ENCODE results near the gene CKMT1A.
"Not testable (repeated sequence)": the region's sequence is repeated elsewhere in the genome, so short reads cannot be mapped to it uniquely, and the experiment has no call there.

The CKMT1A gene

GRCh38 chr15:43693148-43694022, at the start of gene CKMT1A:
CKMT1A (plus strand) TSS chr15:43693859; CDS start chr15:43694051, 192 bp downstream.
- not testable (repeated sequence) for FAIRE-seq

- no peak for FAIRE-seq
These were observed 44.8 kb upstream of the CKMT1A start, which contains the start of gene CATSPER2 for GRCh38 chr15:43648649-43649429. CATSPER2 (minus strand) TSS chr15:43648844; CDS start chr15:43648061, 783 bp downstream.

- FAIRE-seq = not testable (repeated sequence)
These were observed 44.2 kb upstream of the CKMT1A start for GRCh38 chr15:43649430-43649926.

DNA sequence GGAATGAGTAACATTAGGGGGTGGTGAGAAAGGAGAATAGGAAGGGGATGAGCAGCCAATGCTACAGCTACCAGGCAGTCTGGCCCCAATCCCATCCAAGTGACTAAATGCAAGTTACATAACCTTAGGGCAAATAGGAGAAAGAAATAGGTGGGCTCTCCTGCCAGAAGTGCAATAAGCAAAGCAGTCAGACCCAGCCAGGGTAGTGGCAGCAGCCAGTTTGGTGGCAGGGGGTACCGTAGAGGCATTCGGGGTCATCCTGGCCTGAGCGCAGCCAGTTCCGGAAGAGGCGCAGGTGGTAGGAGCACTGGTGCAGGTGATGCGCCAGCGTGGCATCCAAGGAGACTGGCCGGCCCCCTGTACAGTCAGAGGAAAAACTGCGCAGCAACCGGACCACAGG, 33.9 kb upstream of the CKMT1A start:
- not testable (repeated sequence) for FAIRE-seq

GRCh38 chr15:43662293-43662692, 31.4 kb upstream of the CKMT1A start:
- not testable (repeated sequence) for FAIRE-seq

GRCh38 chr15:43663333-43663732, 30.3 kb upstream of the CKMT1A start:
- not testable (repeated sequence) for FAIRE-seq

- not testable (repeated sequence) for FAIRE-seq
These were observed 27.5 kb upstream of the CKMT1A start for GRCh38 chr15:43666177-43666576.

DNA sequence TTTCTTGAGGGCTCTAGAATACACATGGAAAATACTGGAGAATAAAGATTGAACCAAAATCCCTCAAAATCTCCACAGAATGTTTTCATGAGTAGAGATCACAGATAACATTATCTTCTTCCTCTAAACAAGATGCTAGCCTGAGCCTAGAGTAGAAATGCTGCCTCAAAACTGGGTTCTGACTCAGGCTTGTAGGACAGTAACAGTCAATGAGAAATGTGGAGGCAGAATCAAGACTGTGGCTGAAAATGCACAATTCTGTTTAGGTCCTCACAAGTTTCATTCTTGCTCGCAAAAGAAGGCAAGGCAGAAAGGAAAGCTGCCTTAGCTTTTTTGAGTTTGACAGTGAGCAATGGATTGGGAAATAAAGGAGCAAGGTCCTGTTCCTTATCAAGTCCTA, 19.5 kb upstream of the CKMT1A start:
- FAIRE-seq = not testable (repeated sequence)

DNA sequence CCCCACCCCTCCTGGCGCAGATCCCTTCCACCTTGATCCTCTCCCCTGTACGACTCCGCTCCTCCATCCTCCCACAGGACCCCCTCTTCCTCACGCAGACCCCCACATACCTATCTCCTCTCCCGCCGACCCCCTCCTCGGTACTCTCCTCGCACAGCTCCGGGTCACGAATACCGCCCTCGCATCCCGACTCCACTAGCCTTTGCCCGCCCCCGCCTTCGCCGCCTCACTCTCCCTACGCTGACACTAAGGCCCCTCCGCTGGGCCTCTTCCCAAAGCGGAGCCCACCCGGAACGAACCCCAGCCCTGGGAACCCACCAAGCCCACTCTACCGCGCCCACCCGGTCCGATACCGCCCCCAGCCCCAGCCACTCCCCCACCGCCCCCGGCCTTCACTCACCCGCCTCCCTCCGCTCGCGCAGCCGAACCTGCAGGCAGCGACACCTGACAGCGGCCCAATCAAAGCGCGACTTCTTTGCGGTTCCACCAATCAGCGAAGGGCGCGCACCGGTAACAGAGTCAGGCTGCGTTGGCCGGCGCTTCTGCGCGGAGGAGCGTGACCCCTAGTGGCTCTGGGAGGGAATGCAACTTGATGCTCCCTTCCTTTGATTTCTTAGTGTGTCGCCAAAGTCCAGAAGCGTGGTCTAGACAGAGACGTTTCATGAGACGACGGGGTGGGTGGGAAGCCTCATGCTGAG, 3.9 kb upstream of the CKMT1A start:
- peak; percentile 95 for FAIRE-seq

DNA sequence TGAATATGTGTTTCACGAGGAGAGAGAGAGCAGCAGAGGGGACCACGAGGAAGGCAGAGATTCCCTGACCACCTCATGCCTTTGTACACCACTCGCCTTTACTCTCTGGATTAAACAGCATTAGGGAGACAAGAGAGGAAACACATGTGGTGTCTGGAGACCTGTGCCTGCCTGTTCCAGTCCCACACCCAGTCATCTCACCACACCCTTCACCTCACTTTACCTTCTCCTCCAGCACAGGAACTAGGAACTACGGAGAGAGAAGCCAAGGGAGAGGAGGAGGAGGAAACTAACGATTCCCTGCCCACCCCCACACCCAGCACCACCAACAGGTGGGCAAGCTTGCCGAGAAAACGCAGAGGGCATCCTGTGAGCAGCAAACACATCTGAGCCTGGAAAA, 980 bp upstream of the CKMT1A start:
- not testable (repeated sequence) for FAIRE-seq

DNA sequence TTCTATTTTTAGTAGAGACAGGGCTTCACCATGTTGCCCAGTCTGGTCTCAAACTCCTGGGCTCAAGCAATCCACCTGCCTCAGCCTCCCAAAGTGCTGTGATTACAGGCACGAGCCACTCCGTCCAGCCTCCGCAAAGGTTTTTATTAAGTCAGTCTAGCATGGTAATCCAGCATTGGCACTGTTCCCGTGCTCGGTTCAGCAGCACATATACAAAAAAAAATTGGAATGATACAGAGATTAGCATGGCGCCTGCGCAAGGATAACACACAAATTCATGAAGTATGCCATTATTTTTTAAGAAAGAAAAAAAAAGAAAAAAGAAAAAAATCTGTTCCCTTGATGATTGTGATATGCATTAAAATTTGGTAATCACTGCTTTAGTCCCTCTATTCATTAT, 8.5 kb downstream of the CKMT1A start:
- no peak for FAIRE-seq

- FAIRE-seq = no peak
These were observed 9.2 kb downstream of the CKMT1A start for GRCh38 chr15:43702701-43703424.

- not testable (repeated sequence) for FAIRE-seq
These were observed 16.9 kb downstream of the CKMT1A start for GRCh38 chr15:43710431-43711131.

DNA sequence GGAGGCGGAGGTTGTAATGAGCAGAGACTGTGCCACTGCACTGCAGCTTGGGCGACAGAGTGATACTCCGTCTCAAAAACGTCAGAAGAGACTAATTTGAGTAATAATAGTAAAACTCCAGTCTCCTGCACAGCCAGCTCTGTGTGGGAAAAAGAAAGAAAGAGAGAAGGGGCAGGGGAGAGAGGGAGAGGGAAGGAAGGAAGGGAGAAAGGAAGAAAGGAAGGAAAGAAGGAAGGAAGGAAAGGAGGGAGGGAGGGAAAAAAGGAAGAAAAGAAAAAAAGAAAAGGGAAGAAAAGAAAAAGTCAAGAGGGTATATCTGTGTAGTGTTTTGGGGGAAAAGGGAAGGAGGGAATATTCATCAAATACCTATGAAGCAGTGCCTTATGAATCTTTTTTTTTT, 29.5 kb downstream of the CKMT1A start:
- FAIRE-seq = no peak

DNA sequence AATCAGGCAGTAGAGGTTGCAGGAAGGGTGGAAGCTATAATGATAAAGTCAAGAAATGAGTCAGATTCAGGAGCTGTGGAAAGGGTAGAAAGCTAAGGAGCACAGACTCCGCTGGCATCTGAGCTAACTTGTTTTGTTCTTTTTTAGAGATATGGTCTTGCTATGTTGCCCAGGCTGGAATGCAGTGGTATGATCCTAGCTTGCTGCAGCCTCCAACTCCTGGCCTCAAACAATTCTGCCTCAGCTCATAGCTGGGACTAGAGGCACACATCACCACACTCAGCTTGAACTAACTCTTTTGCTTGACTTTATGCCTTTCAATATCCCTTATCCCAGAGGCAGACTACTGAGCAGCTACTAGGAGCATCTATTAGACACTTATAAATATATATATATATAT, 32.6 kb downstream of the CKMT1A start:
- FAIRE-seq = not testable (repeated sequence)

GRCh38 chr15:43728053-43728725, 34.5 kb downstream of the CKMT1A start:
- not testable (repeated sequence) for FAIRE-seq

- FAIRE-seq = no peak
These were observed 41.8 kb downstream of the CKMT1A start for GRCh38 chr15:43735416-43735815.

- FAIRE-seq = not testable (repeated sequence)
These were observed 52.7 kb downstream of the CKMT1A start, which contains the start of gene PDIA3 for GRCh38 chr15:43746245-43746902. PDIA3 (plus strand) TSS chr15:43746438; CDS start chr15:43746540, 102 bp downstream.

DNA sequence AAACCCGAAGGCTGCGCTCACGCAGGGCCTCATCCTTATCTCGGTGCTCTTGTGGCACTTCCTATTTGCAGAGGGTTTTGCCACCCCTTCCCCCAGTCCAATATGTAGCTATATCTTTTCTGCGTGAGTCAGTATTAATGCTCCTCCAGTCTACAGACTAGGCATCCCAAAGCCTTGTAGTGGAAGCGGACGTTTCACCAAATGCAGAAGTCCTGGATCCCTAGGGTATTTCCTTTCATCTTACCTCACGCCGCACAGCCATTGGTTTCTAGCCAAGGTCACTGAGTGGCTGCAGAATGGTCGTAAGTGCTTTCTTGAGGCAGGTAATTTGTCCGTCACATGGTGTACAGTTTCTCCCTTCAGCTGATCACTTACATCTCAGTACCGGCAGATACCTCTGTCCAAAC, 53.2 kb downstream of the CKMT1A start:
- FAIRE-seq = not testable (repeated sequence)

DNA sequence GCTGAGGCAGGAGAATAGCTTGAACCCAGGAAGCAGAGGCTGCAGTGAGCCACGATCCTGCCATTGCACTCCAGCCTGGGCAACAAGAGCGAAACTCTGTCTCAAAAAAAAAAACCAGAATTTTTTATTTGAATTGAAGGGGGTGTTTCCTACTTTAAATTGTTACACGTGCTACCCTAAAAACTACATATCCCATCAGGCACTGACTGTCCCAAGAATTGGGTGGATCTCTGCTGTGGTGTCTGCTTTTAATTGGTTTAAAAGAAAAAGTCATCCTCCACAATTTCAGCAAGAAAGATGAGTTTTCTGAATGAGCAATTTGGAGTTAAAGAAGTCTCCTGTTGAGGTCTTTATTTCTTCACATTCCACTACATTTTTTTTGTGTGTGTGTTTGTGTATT, 54.7 kb downstream of the CKMT1A start:
- FAIRE-seq = no peak
